M059J (cell line): Measurements from ENCODE around the gene LSM10. TPM values are rescaled to one million over a fixed set of nuclear protein-coding genes. Genes with fewer than 3 reads are reported as not detected.

ENCODE experiments used
- DNase-seq: peaks from one replicate; pipeline ENCODE4 v3.0.0-alpha.2; 2012; ENCODE audit warnings: low read depth
- total RNA-seq: library from RNA; depleted of rRNA; stranded (reverse); fragments of >200 nt; shearing (Covaris generic); gene quantifications from 2 replicates; pipeline ENCODE4 v1.2.3, GENCODE V29; 2014

Gene LSM10
- total RNA-seq, 1 experiment from 2014 or later, result 7.6 TPM

GRCh38 chr1:36383240-36383639 is 14.5 kb downstream of the LSM10 start:
- no peak for DNase-seq

- no peak for DNase-seq
These were observed 15.0 kb downstream of the LSM10 start for GRCh38 chr1:36382669-36383068.

GRCh38 chr1:36382231-36382630 is 15.5 kb downstream of the LSM10 start:
- DNase-seq, result no peak

GRCh38 chr1:36381405-36381804 is 16.3 kb downstream of the LSM10 start:
- no peak for DNase-seq

GRCh38 chr1:36380782-36381181 is 16.9 kb downstream of the LSM10 start:
- DNase-seq, result no peak

GRCh38 chr1:36380143-36380619 is 17.5 kb downstream of the LSM10 start:
- DNase-seq, result no peak

GRCh38 chr1:36377791-36378492 is 19.8 kb downstream of the LSM10 start:
- no peak for DNase-seq

GRCh38 chr1:36372617-36373016 is 25.1 kb downstream of the LSM10 start:
- peak; percentile 24 for DNase-seq

GRCh38 chr1:36369061-36369861 is 28.4 kb downstream of the LSM10 start:
- peak; percentile 66 for DNase-seq

GRCh38 chr1:36367798-36368197 is 29.9 kb downstream of the LSM10 start:
- DNase-seq, result no peak

- DNase-seq, result no peak
These were observed 30.6 kb downstream of the LSM10 start for GRCh38 chr1:36367066-36367465.

- DNase-seq, result no peak
These were observed 31.5 kb downstream of the LSM10 start for GRCh38 chr1:36366091-36366661.

- peak; percentile 69 for DNase-seq
These were observed 32.3 kb downstream of the LSM10 start for GRCh38 chr1:36365381-36365780.

- DNase-seq, result peak; percentile 9
These were observed 37.7 kb downstream of the LSM10 start for GRCh38 chr1:36359911-36360550.

- DNase-seq, result no peak
These were observed 38.3 kb downstream of the LSM10 start for GRCh38 chr1:36359383-36359782.

GRCh38 chr1:36358514-36359084 is 39.1 kb downstream of the LSM10 start:
- no peak for DNase-seq

GRCh38 chr1:36355811-36356210 is 41.9 kb downstream of the LSM10 start:
- no peak for DNase-seq

- peak; percentile 59 for DNase-seq
These were observed 43.2 kb downstream of the LSM10 start for GRCh38 chr1:36354486-36354885.

GRCh38 chr1:36352910-36353878 is 44.5 kb downstream of the LSM10 start:
- DNase-seq, result peak; percentile 94

- peak; percentile 91 for DNase-seq
These were observed 45.4 kb downstream of the LSM10 start for GRCh38 chr1:36352125-36352909.
